Measurements from ENCODE around the gene FAM89B.
A peak's percentile ranks its signal among the peaks of the same experiment; 100 is the strongest.

Gene FAM89B

DNA sequence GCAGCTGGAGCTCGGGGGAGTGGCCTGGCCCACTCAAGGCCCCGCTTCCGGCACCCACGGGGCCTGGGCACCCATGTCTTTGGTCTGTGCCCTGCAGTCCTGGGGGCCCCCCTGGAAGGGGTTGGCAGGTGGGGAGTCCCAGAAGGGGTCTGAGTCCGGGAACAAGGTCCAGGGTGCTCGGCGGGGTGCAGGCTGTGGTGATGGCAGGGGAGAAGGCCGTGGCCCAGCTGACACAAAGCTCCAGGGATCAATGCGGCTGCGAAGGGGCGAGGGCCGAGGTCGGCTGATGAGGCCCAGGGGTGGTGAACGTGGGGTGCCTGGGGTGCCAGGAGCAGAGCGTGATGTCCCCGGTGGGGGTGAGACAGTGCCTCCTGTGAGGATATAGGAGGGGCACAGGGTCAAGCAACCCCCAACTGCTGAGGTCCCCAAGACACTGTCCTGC is 25.9 kb downstream of the FAM89B start:
- Histone ChIP-seq H3K36me3 (ENCODE audit: control insufficient read depth in 1 of 2, insufficient read depth in 2 of 2, low read length in 2 of 2) (peaks cover 20 to 35% of the 10 kb centered on the region in 2 donors), H3K27ac (ENCODE audit: low read length) (no peak overlapping the region), H3K4me1 (ENCODE audit: control insufficient read depth in 1 of 2, insufficient read depth in 2 of 2, low read length in 2 of 2) (peaks cover 4 to 19% of the 10 kb centered on the region in 2 donors), H3K9me3 (ENCODE audit: control insufficient read depth in 1 of 2, low read length in 2 of 2) (no peaks in the 10 kb centered on the region), H3K4me3 (ENCODE audit: low read depth in 1 of 2, low read length in 2 of 2) (no peak overlapping the region), H3K27me3 (ENCODE audit: low read depth, low read length) (no peaks in the 10 kb centered on the region)

- Histone ChIP-seq H3K4me1 (ENCODE audit: control insufficient read depth in 1 of 2, insufficient read depth in 2 of 2, low read length in 2 of 2) (peaks cover 0 to 8% of the 10 kb centered on the region in 2 donors), H3K27ac (ENCODE audit: low read length) (no peak overlapping the region), H3K4me3 (ENCODE audit: low read depth in 1 of 2, low read length in 2 of 2) (no peak overlapping the region), H3K27me3 (ENCODE audit: low read depth, low read length) (no peaks in the 10 kb centered on the region), H3K9me3 (ENCODE audit: control insufficient read depth in 1 of 2, low read length in 2 of 2) (no peaks in the 10 kb centered on the region), H3K36me3 (ENCODE audit: control insufficient read depth in 1 of 2, insufficient read depth in 2 of 2, low read length in 2 of 2) (peaks cover 31 to 40% of the 10 kb centered on the region in 2 donors)
Measured at GRCh38 chr11:65599216-65599954, 27.0 kb downstream of the FAM89B start.

DNA sequence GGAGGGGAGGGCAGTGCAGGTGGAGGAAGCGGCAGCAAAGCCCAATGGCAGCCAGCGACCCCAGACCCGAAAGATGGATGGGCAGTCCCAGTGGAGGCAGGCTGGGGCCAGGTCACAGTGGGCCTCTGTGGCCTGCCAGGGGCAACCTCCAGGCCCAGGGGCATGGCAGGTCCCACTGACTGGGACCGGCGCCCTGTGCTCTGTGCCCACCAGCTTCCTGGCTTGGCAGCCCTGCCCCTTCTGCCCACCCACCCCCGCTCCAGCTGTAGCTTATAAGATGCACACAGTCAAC is 27.6 kb downstream of the FAM89B start:
- H3K36me3 ChIP-seq (ENCODE audit: control insufficient read depth in 1 of 2, insufficient read depth in 2 of 2, low read length in 2 of 2) = peaks cover 36 to 45% of the 10 kb centered on the region in 2 donors

GRCh38 chr11:65604258-65604657 is 31.9 kb downstream of the FAM89B start:
- Histone ChIP-seq H3K27ac (ENCODE audit: low read length) (no peak overlapping the region), H3K9me3 (ENCODE audit: control insufficient read depth in 1 of 2, low read length in 2 of 2) (no peaks in the 10 kb centered on the region), H3K27me3 (ENCODE audit: low read depth, low read length) (no peaks in the 10 kb centered on the region), H3K36me3 (ENCODE audit: control insufficient read depth in 1 of 2, insufficient read depth in 2 of 2, low read length in 2 of 2) (peaks cover 39 to 48% of the 10 kb centered on the region in 2 donors), H3K4me3 (ENCODE audit: low read depth in 1 of 2, low read length in 2 of 2) (no peak overlapping the region), H3K4me1 (ENCODE audit: control insufficient read depth in 1 of 2, insufficient read depth in 2 of 2, low read length in 2 of 2) (peaks cover 3 to 22% of the 10 kb centered on the region in 2 donors)

More for the DNA sequence above, 27.6 kb downstream of the FAM89B start:
- Histone ChIP-seq H3K27ac (ENCODE audit: low read length) (no peak overlapping the region), H3K4me1 (ENCODE audit: control insufficient read depth in 1 of 2, insufficient read depth in 2 of 2, low read length in 2 of 2) (peaks cover 0 to 8% of the 10 kb centered on the region in 2 donors), H3K27me3 (ENCODE audit: low read depth, low read length) (no peaks in the 10 kb centered on the region), H3K4me3 (ENCODE audit: low read depth in 1 of 2, low read length in 2 of 2) (no peak overlapping the region), H3K9me3 (ENCODE audit: control insufficient read depth in 1 of 2, low read length in 2 of 2) (no peaks in the 10 kb centered on the region)

GRCh38 chr11:65606876-65607613 is 34.7 kb downstream of the FAM89B start:
- Histone ChIP-seq H3K4me3 (ENCODE audit: low read depth in 1 of 2, low read length in 2 of 2) (peak overlapping the region in 1 of 2 donors; percentile 61), H3K4me1 (ENCODE audit: control insufficient read depth in 1 of 2, insufficient read depth in 2 of 2, low read length in 2 of 2) (peaks cover 9 to 49% of the 10 kb centered on the region in 2 donors), H3K27ac (ENCODE audit: low read length) (peak overlapping the region; percentile 67), H3K27me3 (ENCODE audit: low read depth, low read length) (no peaks in the 10 kb centered on the region), H3K9me3 (ENCODE audit: control insufficient read depth in 1 of 2, low read length in 2 of 2) (no peaks in the 10 kb centered on the region), H3K36me3 (ENCODE audit: control insufficient read depth in 1 of 2, insufficient read depth in 2 of 2, low read length in 2 of 2) (peaks cover 35 to 47% of the 10 kb centered on the region in 2 donors)

DNA sequence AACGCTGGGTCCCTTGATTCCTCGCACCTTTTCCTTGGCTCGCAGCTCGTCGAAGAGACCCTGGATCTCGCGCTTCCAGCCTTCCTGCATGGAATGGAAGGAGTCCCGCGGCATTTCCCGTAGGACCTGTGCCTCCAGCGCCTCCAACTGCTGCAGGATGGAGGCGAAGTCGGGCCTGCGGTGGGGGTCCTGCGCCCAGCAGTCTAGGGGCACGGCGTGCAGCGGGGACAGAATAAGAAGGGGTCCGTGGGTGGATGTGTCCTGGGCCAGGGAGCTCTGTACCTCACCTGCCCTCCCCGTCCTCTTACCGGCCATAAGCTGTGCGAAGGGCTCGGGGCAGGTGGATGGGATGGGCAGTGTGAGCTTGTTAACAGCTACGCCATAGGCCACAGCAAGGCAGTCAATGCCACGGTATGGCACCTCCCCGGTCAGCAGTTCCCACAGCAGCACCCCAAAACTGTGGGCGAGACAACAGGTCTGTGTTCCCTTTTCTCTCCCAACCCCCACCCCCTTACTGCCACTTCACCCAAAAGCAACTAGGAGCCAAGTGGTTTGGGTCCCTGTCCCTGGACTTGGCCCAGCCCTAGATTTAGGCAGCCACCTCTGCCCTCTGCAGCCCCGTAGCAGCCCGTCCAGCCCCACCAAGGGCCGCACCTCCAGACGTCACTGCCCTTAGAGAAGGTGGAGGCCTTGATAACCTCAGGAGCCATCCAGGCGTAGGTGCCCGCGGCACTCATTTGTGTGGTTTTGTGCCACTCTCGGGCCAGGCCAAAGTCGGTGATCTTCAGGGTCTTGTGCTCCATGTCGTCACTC is 35.5 kb downstream of the FAM89B start:
- Histone ChIP-seq H3K36me3 (ENCODE audit: control insufficient read depth in 1 of 2, insufficient read depth in 2 of 2, low read length in 2 of 2) (peaks cover 35 to 44% of the 10 kb centered on the region in 2 donors), H3K4me1 (ENCODE audit: control insufficient read depth in 1 of 2, insufficient read depth in 2 of 2, low read length in 2 of 2) (peaks cover 9 to 57% of the 10 kb centered on the region in 2 donors), H3K27me3 (ENCODE audit: low read depth, low read length) (no peaks in the 10 kb centered on the region), H3K4me3 (ENCODE audit: low read depth in 1 of 2, low read length in 2 of 2) (peak overlapping the region in 1 of 2 donors; percentile 61), H3K27ac (ENCODE audit: low read length) (no peak overlapping the region), H3K9me3 (ENCODE audit: control insufficient read depth in 1 of 2, low read length in 2 of 2) (no peaks in the 10 kb centered on the region)

DNA sequence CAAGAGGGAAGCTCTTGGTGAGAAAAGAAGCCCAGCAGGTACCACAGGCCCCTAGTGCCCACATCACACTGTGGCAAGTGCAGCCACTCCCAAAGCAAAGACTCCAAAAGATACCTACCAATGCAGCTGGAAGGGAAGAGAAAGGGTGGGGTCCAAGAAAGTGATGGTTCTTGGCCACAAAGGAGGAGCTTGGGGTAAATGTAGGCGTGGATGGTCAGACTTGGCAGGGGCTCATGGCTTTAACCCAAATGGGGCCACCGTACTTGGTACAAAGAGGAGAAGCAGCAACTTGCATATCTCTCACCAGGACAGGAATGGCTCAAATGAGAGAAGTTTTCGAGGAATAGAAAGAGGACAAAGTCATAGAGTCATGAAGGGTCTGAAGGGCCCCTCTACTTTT is 36.9 kb downstream of the FAM89B start:
- Histone ChIP-seq H3K4me1 (ENCODE audit: control insufficient read depth in 1 of 2, insufficient read depth in 2 of 2, low read length in 2 of 2) (peaks cover 9 to 64% of the 10 kb centered on the region in 2 donors), H3K9me3 (ENCODE audit: control insufficient read depth in 1 of 2, low read length in 2 of 2) (no peaks in the 10 kb centered on the region), H3K27ac (ENCODE audit: low read length) (no peak overlapping the region), H3K36me3 (ENCODE audit: control insufficient read depth in 1 of 2, insufficient read depth in 2 of 2, low read length in 2 of 2) (peaks cover 22 to 35% of the 10 kb centered on the region in 2 donors), H3K27me3 (ENCODE audit: low read depth, low read length) (no peaks in the 10 kb centered on the region), H3K4me3 (ENCODE audit: low read depth in 1 of 2, low read length in 2 of 2) (no peak overlapping the region)

DNA sequence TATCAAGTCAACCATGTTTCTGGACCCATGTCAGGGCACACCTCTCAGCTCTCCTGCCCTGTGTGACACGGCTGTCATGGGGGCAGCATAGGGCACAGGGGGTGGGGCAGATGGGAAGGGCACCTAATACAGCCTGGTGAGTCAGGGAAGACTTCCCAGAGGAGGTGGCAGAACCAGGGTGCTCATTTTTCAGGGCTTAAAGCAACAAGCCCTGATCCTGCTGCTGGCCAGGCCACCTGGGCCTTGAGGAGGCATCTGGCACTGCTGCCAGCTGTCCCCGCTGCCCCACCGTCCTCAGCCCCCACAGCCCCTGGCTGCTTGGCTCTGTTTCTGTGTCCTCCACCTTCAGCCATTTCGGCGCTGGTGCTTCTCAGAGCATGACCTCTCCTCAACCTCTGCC is 37.3 kb downstream of the FAM89B start:
- H3K36me3 ChIP-seq (ENCODE audit: control insufficient read depth in 1 of 2, insufficient read depth in 2 of 2, low read length in 2 of 2) = peaks cover 17 to 30% of the 10 kb centered on the region in 2 donors
- no peaks in the 10 kb centered on the region for H3K9me3 ChIP-seq (ENCODE audit: control insufficient read depth in 1 of 2, low read length in 2 of 2)
- peak overlapping the region; percentile 71 for H3K27ac ChIP-seq (ENCODE audit: low read length)
- H3K4me3 ChIP-seq (ENCODE audit: low read depth in 1 of 2, low read length in 2 of 2) = no peak overlapping the region
- H3K27me3 ChIP-seq (ENCODE audit: low read depth, low read length) = no peaks in the 10 kb centered on the region
- H3K4me1 ChIP-seq (ENCODE audit: control insufficient read depth in 1 of 2, insufficient read depth in 2 of 2, low read length in 2 of 2) = peaks cover 9 to 64% of the 10 kb centered on the region in 2 donors

DNA sequence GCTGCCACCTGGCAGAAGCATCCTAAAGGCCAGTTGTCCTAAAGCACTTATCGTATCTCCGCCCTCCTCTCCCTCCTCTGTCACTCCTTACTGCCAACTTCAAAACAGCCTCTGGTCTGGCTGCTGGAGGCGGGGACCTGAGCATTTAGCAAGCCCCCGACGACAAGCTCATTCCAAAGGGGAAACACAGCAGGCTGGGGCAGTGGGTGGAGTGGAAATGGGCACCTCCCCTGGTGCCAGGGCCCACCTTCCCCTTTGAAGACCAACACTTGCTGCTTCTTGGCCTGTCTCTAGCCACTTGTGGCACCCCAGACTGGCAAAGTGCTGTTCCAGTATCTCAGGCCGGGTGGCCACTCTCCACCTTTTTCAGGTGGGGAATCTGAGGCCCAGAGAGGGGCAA is 38.1 kb downstream of the FAM89B start:
- peaks cover 10 to 23% of the 10 kb centered on the region in 2 donors for H3K36me3 ChIP-seq (ENCODE audit: control insufficient read depth in 1 of 2, insufficient read depth in 2 of 2, low read length in 2 of 2)
- peak overlapping the region; percentile 77 to 85 for H3K4me3 ChIP-seq (ENCODE audit: low read depth in 1 of 2, low read length in 2 of 2)
- peaks cover 9 to 64% of the 10 kb centered on the region in 2 donors for H3K4me1 ChIP-seq (ENCODE audit: control insufficient read depth in 1 of 2, insufficient read depth in 2 of 2, low read length in 2 of 2)
- H3K27me3 ChIP-seq (ENCODE audit: low read depth, low read length) = no peaks in the 10 kb centered on the region
- peak overlapping the region; percentile 71 for H3K27ac ChIP-seq (ENCODE audit: low read length)
- H3K9me3 ChIP-seq (ENCODE audit: control insufficient read depth in 1 of 2, low read length in 2 of 2) = no peaks in the 10 kb centered on the region

DNA sequence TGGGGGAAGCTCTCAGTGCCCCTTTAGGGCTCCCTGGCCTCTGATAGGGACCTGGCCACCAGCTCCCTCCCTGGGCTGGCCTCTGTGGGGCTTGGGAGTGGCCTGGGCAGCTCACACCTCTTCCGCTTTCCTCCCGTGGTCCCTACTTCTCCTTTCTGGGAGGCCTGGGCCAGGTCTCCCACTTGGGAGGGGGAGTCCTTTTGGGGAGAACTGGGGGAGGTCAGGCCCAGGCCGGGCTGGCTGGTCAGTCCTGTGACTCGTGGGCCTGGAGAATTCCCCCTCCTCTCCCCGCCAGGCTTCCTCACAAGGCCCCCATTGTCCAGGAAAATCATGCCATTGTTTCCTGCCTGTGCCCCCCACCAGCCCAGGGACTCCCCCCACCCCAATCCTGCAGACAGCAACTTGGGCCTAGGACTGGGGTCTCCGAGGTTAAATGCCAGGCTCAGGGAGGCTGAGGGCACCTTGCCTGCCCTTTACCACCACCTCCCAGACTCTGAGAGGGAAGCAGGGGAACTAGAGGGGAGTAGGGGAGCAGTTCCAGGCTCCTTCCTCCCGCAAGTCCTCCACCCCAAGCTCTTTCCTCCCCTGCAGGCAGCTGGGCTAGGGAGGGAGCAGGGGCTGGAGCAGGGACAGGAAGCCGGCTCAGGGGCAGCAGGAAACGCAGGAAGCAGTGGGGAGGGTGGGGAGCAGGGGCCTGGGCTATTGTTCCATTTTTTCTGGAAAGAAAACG is 38.9 kb downstream of the FAM89B start:
- H3K27me3 ChIP-seq (ENCODE audit: low read depth, low read length) = no peaks in the 10 kb centered on the region
- H3K4me1 ChIP-seq (ENCODE audit: control insufficient read depth in 1 of 2, insufficient read depth in 2 of 2, low read length in 2 of 2) = peaks cover 9 to 63% of the 10 kb centered on the region in 2 donors
- H3K9me3 ChIP-seq (ENCODE audit: control insufficient read depth in 1 of 2, low read length in 2 of 2) = no peaks in the 10 kb centered on the region
- H3K36me3 ChIP-seq (ENCODE audit: control insufficient read depth in 1 of 2, insufficient read depth in 2 of 2, low read length in 2 of 2) = peaks cover 5 to 15% of the 10 kb centered on the region in 2 donors
- H3K27ac ChIP-seq (ENCODE audit: low read length) = peak overlapping the region; percentile 71
- peak overlapping the region; percentile 77 to 85 for H3K4me3 ChIP-seq (ENCODE audit: low read depth in 1 of 2, low read length in 2 of 2)

All from muscle layer of duodenum (tissue), 2 donors.